Erythroblast (primary cell): ENCODE data around the gene NSFL1C.

ENCODE experiments used
- DNase-seq, 2 experiments: peaks; one replicate each; lab custom pipeline; 2025; lab: John Stamatoyannopoulos, UW
- GATA1 ChIP-seq: IDR thresholded peaks from 2 replicates; pipeline ENCODE4 v1.6.1; 2011; ENCODE audit warnings: low read depth, mild to moderate bottlenecking, control low read depth, low read length, moderate library complexity
- POLR2A ChIP-seq: IDR thresholded peaks from 2 replicates; pipeline ENCODE4 v1.6.1; 2011; ENCODE audit warnings: mild to moderate bottlenecking, low read length

NSFL1C gene

DNA sequence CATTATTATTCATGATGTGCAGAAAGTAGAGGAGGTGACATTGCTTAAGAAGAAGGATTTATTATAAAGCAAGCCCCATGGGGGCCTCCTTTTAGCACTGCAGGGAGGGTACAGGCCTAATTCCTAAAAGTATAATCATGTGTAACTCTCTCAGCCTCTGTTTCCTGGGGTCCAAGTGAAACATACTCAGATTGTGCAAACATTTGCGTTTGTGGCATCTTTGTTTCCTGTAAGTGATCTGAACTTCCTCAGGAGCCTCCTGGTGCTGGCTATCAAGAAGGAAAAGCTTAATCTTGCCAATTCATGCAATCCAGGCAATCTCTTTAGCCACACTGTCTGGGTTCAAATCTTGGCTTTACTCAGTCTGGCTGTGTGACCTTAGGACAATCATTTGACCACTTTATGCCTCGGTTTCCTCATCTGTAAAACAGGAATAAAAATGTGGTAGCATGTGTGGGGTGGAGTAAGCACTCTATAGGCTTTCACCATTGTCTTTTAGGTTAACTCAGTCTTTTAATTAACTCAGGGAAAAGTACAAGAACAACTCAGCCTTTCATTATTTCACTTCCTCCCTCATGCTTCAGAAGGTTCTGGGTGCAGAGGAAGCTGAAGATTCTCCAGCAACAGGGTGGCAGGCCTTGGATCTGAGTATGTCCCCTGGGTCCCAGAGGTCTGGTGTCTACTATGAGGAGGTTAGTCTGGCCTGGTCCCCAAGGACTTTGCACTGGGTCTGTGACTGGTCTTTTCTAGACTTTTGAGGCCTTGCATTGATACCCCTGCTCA is 25.4 kb upstream of the NSFL1C start:
- no peak for TF ChIP-seq GATA1
- no peak for TF ChIP-seq POLR2A
- no peak for DNase-seq

DNA sequence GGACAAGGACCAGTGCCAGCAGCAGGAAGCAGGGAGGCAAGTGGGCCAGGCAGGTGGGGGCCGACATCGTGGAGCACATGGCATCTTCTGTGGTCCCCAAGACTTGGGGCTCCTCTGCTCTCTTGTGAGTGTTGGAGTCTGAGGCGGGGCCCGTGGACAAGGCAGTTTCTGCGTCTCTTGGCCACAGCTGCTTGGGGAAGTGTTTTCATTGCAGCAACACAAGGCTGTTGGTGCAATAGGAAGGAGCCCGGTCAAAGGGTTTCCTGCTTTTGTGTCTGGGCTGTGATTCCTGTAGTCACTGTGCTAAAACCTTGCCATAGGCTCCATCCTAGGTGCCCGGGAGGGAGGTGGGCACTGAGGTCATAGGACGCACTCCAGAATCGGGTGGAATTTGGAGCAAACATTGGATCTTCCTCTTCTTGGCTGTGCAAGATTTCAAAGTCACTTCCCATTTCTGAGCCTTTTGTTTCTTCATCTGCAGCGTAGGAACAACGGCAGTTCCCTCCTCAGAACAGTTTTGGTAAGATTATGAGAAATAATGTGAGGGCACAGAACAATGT is 24.7 kb upstream of the NSFL1C start, which contains the start of gene SIRPB2:
Gene SIRPB2 (minus strand): TSS at position 140 of the 560 bp plus-strand sequence. CDS start 61 bp downstream, at position 79.
- DNase-seq = no peak
- no peak for TF ChIP-seq GATA1
- TF ChIP-seq POLR2A = no peak

DNA sequence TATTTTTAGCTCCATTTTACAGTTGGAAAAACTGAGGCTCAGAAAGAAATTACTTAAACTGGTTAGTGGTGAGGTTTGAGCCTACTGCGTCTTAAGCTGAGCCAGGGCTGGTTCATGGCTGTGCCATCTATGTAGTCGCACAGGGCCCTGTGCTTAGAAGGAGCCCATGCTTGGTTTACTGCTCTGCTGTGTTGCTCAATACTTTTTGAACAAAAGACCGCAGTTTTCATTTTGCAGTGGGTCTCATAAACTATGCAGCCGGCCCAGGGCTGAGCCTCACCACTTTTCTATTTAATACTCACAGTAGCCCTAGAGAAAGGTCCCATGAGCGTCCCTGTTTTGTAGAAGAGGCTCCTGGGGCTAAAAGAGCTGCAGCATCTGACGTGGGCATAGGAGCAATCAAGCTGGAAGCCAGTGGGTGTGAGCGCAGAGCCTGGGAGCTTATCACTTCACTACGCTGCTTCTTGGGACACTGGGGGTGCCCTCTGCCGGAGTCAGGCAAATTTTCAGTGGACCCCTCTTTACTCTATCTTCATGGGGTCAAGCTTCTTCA is 24.1 kb upstream of the NSFL1C start:
- no peak for TF ChIP-seq GATA1
- no peak for TF ChIP-seq POLR2A
- no peak for DNase-seq

DNA sequence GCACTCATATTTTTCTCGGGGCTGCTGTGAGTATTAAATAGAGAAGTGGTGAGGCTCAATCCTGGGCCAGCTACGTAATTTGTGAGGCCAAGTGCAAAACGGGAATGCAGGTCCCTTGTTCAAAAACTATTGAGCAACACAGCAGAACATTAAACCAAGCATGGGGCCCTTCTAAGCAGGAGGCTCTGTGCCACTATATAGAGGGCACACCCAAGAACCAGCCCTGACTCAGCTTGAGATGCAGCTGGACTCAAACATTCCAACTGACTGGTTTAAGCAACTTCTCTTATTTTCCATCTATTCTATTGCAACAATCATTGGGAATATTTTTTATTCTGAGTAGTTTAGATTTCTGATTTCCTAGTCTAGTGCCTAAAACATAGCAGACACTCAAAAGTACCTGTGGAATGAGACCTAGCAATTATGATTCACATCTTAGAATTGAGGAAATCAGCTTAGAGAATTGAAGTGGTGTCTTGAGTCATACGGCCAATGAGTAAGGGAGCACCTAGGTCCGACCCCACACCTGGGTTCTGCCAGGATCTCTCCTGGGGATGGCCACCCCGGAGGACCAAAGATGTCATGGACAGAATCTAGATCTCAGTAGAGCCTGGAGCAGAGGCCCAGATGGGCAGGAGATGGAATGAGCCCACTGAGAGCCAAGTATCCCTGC is 23.3 kb upstream of the NSFL1C start:
- TF ChIP-seq GATA1 = no peak
- no peak for TF ChIP-seq POLR2A
- no peak for DNase-seq

DNA sequence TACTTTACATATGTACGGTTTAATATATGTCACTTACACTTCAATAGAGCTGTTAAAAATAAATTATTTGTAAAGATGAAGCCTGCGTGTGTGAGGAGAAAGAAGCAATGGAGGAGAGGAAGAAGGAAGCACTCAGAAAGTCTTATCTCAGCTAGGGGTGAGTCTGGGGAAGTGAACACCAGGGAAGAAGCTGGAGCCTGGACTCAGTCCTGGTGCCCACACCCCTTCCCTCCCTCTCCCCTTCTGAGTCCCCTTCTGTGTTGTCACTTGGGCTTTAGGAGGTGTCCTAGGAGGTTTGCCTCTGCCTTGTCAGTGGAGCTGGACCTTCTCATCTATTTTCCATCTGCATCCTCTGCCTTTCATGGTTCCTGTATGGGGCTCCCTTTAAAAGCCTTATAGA is 22.7 kb upstream of the NSFL1C start:
- TF ChIP-seq GATA1 = no peak
- TF ChIP-seq POLR2A = no peak
- no peak for DNase-seq

DNA sequence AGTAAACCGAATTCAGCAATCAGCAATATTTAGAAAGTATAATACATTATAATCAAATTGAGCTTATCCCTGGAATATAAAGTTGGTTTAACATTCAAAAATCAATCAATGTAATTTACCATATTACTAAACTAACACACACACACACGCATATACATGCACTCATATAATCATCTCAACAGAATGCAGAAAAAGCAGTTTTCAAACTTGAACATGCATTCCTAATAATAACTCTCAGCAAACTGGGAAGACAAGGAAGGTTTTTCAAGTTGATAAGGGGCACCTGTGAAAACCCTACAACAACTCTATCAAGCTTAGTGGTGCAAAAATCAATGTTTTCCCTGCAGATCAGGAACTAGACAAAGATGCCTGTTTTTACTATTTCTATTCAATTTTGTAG is 19.9 kb upstream of the NSFL1C start:
- no peak for TF ChIP-seq GATA1
- no peak for TF ChIP-seq POLR2A
- DNase-seq = no peak

DNA sequence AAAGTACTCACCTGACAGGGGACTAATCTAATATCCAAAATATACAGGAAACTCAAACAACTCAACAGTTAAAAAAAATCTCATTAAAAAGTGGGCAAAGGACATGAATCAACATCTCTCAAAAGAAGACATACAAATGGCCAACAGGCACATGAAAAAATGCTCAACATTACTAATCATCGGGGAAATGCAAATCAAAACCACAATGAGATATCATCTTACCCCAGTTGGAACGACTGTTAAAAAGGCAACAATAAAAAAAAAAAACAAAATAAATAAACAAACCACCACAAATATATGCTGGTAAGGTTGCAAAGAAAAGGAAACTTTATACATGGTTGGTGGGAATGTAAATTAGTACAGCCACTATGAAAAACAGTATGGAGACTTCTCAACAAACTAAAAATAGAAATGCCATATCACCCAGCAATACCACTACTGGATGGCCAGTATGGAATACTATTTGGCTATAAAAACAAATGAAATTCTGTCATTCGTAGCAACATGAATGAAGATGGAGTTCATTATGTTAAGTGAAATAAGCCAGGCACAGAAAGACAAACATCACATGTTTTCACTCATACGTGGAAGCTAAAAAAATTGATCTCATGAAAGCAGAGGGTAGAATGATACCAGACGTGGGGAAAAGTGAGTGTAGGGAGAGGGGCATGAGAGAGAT is 17.9 kb upstream of the NSFL1C start:
- TF ChIP-seq GATA1 (no peak), POLR2A (no peak)
- DNase-seq = no peak

DNA sequence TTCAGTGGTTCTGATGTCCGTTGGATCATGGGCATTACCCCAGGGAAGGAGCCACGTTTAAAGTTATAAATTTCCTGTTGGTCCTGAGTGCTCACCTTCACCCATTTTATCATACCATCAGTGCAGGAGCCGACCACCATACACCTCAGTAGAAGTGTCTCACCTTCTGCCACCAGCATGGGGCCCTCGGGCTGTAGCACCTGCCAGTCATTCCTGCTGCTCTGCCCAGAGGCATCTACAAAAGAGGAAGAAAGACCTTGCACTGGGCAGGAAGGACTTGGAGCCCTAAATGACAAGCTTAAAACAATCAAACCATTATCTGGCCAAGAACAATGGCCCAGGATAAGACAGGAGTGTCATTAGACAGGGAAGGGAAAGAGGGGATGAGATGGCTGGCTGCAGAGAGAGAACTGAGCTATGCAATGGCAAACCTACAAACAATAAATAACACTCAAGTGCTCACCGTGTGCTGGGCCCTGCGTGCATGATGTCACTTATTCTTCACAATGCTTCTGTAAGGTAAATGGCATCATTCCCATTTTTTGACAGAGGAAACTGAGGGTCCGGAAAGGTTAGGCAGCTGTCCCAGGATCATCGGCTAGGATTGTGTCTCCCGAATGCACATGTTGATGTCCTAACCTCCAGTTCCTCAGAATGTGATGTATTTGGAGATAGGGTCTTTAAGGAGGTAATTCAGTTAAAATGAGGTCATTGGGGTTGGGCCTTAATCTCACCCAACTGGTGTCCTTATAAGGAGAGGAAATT is 13.4 kb upstream of the NSFL1C start:
- DNase-seq = no peak
- TF ChIP-seq POLR2A = no peak
- no peak for TF ChIP-seq GATA1

DNA sequence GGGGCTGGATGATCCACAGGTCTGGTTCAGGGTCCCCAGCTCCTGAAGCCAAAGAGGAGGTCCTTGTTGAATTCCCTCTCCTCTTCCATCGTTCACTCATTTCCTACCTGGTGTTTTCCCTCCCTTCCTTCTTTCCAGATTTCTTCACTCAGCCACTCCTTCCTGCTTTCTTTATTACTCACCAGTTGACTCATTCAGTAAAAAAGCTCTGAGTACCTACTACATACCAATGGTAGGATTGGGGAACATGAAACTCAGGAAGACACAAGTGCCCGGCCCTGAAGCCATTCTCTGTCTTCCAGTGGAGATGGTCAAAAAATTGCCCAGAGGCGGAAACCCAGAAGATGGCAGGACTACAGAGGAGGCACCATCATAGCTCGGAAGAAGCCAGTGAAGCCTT is 11.9 kb upstream of the NSFL1C start:
- DNase-seq = no peak
- TF ChIP-seq GATA1 = no peak
- TF ChIP-seq POLR2A = no peak

DNA sequence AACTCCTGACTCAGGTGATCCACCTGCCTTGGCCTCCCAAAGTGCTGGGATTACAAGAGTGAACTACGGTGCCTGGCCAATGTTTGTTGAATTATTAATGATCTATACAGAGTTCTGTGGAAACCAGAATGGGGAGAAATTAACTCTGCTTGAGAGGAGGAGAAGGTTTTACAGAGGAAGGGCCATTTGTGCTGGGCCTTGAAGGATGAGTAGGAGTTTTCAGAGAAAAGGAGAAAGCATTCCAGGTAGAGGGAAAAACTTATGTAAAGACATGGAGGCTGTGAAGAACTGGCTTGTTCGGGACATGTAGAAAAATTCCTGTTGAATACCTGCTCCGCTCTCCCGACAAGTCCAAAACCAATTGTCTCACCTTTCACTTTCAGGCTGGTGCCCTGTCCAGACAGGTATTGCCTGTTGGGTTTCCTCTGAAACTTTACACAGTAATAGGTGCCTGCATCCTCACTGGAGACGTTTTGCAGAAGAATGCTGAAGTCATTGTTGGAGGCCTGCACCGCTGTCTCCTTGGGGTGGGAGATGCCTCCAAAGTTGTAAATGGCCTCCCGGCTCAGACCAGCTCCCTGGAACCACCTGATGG is 11.3 kb upstream of the NSFL1C start:
- DNase-seq = no peak
- TF ChIP-seq POLR2A (no peak), GATA1 (no peak)

DNA sequence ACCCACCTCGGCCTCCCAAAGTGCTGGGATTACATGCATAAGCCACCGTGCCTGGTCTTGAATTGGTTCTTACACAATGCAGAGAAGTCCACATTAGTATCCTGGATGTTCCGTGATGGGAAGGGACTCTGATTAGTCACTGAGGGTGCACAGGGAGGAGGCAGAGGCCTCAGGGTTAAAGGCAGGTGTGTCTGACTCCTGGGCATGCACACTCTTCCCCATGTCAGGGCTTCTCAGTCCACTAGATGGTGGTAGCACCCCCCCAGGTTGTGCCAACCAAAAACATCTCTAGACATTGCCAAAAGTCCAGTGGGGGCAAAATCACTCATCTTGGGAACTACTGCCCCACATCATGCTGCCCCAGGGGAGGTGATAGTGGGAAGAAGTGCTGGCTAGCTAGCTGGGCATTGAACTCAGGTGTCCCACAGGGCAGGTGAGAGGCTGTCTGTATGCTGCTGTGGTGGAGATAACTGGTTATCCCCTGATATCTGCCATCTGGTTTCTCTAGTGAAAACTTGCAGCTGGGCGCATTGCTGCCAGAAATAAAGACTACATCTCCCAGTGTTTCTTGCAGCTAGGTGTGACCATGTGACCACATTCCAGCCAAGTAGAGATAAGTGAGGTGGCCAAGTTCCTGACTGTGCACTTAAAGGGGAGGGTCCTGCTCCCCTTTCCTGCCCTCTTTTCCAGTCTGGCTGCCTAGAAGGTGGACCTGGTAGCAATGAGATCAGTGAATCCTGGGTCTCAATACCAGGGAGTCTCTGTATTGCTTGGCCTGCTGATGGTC is 8.4 kb upstream of the NSFL1C start:
- TF ChIP-seq GATA1 (no peak), POLR2A (no peak)
- no peak for DNase-seq

DNA sequence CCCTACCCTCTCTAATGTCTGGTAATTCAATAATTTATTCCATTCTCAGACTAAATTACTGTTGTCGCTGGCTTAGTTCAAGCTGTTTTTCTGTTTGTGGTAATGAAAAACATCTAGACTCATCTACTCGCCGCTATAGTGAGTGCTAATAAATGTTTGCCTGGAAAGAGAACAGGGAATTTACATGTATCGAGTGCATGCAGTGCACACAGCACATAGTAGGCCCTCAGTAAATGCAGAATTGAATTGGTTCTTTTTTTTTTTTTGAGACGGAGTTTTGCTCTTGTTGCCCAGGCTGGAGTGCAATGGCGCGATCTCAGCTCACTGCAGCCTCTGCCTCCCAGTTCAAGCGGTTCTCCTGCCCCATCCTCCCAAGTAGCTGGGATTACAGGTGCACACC is 7.7 kb upstream of the NSFL1C start:
- no peak for DNase-seq
- TF ChIP-seq POLR2A (no peak), GATA1 (no peak)
